Common myeloid progenitor, CD34-positive (primary cell): ENCODE results near the gene FBXO47.
A peak's percentile ranks its signal among the peaks of the same experiment; 100 is the strongest.

Experiments used
- CTCF ChIA-PET: fragments of 350-600 bp; sonication (Branson Sonifier 250); formaldehyde crosslinking; loops from one replicate; lab custom pipeline; 2021; ENCODE audit warnings: antibody characterized with exemption; lab: Charles Lee
- POLR2A ChIA-PET: fragments of 350-600 bp; sonication (Branson Sonifier 250); formaldehyde crosslinking; loops from one replicate; lab custom pipeline; 2021; ENCODE audit warnings: antibody characterized with exemption; lab: Charles Lee
- DNase-seq, 3 donors: peaks; one replicate each; pipeline versions ENCODE4 v3.0.0 to v3.0.0-alpha.2; 2013
- H3K27ac ChIP-seq, 2 experiments: 1 replicate in 1 of 2; 2 replicates in 1 of 2; pipeline ENCODE4 v1.7.0; 2013; ENCODE audit warnings: inconsistent platforms in 2 of 2, low read length in 2 of 2, mild to moderate bottlenecking in 2 of 2, low read depth in 1 of 2, moderate library complexity in 1 of 2; ENCODE audit not compliant: severe bottlenecking in 2 of 2, insufficient read depth in 1 of 2, poor library complexity in 1 of 2
- H3K27me3 ChIP-seq, 5 experiments: replicated peaks in 2 of 5; 1 replicate in 3 of 5; 2 replicates in 2 of 5; pipeline versions ENCODE4 v1.6.1 to v1.7.0; 2013; ENCODE audit warnings: low read length in 4 of 5, mild to moderate bottlenecking in 2 of 5, moderate library complexity in 2 of 5, inconsistent platforms in 1 of 5; ENCODE audit not compliant: insufficient read depth in 5 of 5, control insufficient read depth in 4 of 5
- H3K36me3 ChIP-seq, 4 experiments: 1 replicate in 2 of 4; 2 replicates in 2 of 4; pipeline versions ENCODE4 v1.6.1 to v1.7.0; 2013; ENCODE audit warnings: low read length in 3 of 4, control low read depth in 1 of 4, mild to moderate bottlenecking in 1 of 4; ENCODE audit not compliant: control insufficient read depth in 4 of 4, insufficient read depth in 4 of 4
- H3K4me1 ChIP-seq, 4 experiments: 1 replicate in 3 of 4; 2 replicates in 1 of 4; pipeline versions ENCODE4 v1.6.1 to v1.7.1; 2013; ENCODE audit warnings: low read length in 3 of 4, mild to moderate bottlenecking in 3 of 4, control low read depth in 1 of 4, inconsistent platforms in 1 of 4, moderate library complexity in 1 of 4; ENCODE audit not compliant: control insufficient read depth in 4 of 4, insufficient read depth in 4 of 4; ENCODE audit errors: control extremely low read depth in 1 of 4
- H3K4me3 ChIP-seq, 7 experiments: 1 replicate in 4 of 7; 2 replicates in 3 of 7; pipeline versions ENCODE4 v1.5.1 to v1.7.0; 2013; ENCODE audit warnings: mild to moderate bottlenecking in 7 of 7, low read length in 6 of 7, moderate library complexity in 6 of 7, inconsistent platforms in 2 of 7, low read depth in 2 of 7, control low read depth in 1 of 7; ENCODE audit not compliant: insufficient read depth in 4 of 7, control insufficient read depth in 1 of 7; ENCODE audit errors: extremely low read depth in 1 of 7
- H3K9me3 ChIP-seq, 5 experiments: 1 replicate in 4 of 5; 2 replicates in 1 of 5; pipeline versions ENCODE4 v1.6.1 to v1.7.1; 2013; ENCODE audit warnings: low read length in 4 of 5, mild to moderate bottlenecking in 2 of 5, inconsistent platforms in 1 of 5, low read depth in 1 of 5, moderate library complexity in 1 of 5; ENCODE audit not compliant: control insufficient read depth in 4 of 5, insufficient read depth in 2 of 5; ENCODE audit errors: control extremely low read depth in 1 of 5
- WGBS: methylation state at CpG from one replicate; pipeline ENCODE4 v1.1.5; 2013; ENCODE audit not compliant: insufficient coverage; 5-methylcytosine and 5-hydroxymethylcytosine counted together

FBXO47 gene

GRCh38 chr17:38898291-38898679, 68.9 kb downstream of the FBXO47 start:
- Histone ChIP-seq H3K9me3 (no peaks in the 10 kb centered on the region), H3K4me3 (peak overlapping the region in 4 of 7 experiments; percentile 32 to 48 (median 42)), H3K4me1 (peaks cover 13 to 75% (median 53%) of the 10 kb centered on the region in 4 experiments), H3K27me3 (no peaks in the 10 kb centered on the region), H3K36me3 (peaks cover 2 to 39% (median 26%) of the 10 kb centered on the region in 4 experiments), H3K27ac (peak overlapping the region; percentile 54 to 76)
- peak in 1 of 3 donors; percentile 15 for DNase-seq
- WGBS: 21% methylated on average over 8 of the region's 9 CpGs
- ChIA-PET POLR2A (interaction anchor here (1.0 to 2.4 kb wide), 3 partner anchors 9 to 29 kb away, joined by 3 to 12 read pairs (median 4); partner anchors contain the start of gene LASP1), CTCF (interaction anchor here (0.9 to 2.0 kb wide), 8 partner anchors 9 to 29 kb away, joined by 3 to 9 read pairs (median 4); partner anchors contain the start of gene LASP1)

GRCh38 chr17:38897671-38898290, 69.4 kb downstream of the FBXO47 start:
- DNase-seq: no peak
- peaks cover 13 to 80% (median 58%) of the 10 kb centered on the region in 4 experiments for H3K4me1 ChIP-seq
- H3K27me3 ChIP-seq: no peaks in the 10 kb centered on the region
- ChIA-PET POLR2A (interaction anchor here (1.0 to 2.4 kb wide), 2 partner anchors 9 to 28 kb away, joined by 3 to 12 read pairs; partner anchors contain the start of gene LASP1), CTCF (interaction anchor here (0.7 to 2.0 kb wide), 10 partner anchors 9 to 28 kb away, joined by 3 to 9 read pairs (median 4); partner anchors contain the start of gene LASP1)
- H3K9me3 ChIP-seq: no peaks in the 10 kb centered on the region
- peaks cover 2 to 38% (median 21%) of the 10 kb centered on the region in 4 experiments for H3K36me3 ChIP-seq
- H3K27ac ChIP-seq: peak overlapping the region; percentile 54 to 76
- peak overlapping the region in 4 of 7 experiments; percentile 1 to 45 (median 26) for H3K4me3 ChIP-seq
- WGBS: 91% methylated on average over 9 of the region's 12 CpGs

GRCh38 chr17:38897176-38897575, 70.0 kb downstream of the FBXO47 start:
- DNase-seq: no peak

GRCh38 chr17:38896346-38896954, 70.8 kb downstream of the FBXO47 start:
- 91% methylated on average over 11 of the region's 13 CpGs for WGBS
- H3K9me3 ChIP-seq: no peaks in the 10 kb centered on the region
- POLR2A ChIA-PET: no interaction called here
- no peak overlapping the region for H3K4me3 ChIP-seq
- H3K36me3 ChIP-seq: peaks cover 5 to 50% (median 30%) of the 10 kb centered on the region in 4 experiments
- CTCF ChIA-PET: interaction anchor here (2.0 kb wide), 1 partner anchor 10 kb away, joined by 9 read pairs; no protein-coding TSS in a partner anchor
- no peak for DNase-seq
- H3K4me1 ChIP-seq: peaks cover 13 to 91% (median 64%) of the 10 kb centered on the region in 4 experiments
- H3K27ac ChIP-seq: no peak overlapping the region
- H3K27me3 ChIP-seq: no peaks in the 10 kb centered on the region

More at GRCh38 chr17:38897176-38897575, 70.0 kb downstream of the FBXO47 start:
- no peaks in the 10 kb centered on the region for H3K9me3 ChIP-seq
- peak overlapping the region in 1 of 2 experiments; percentile 76 for H3K27ac ChIP-seq
- no peaks in the 10 kb centered on the region for H3K27me3 ChIP-seq
- peaks cover 13 to 86% (median 63%) of the 10 kb centered on the region in 4 experiments for H3K4me1 ChIP-seq
- ChIA-PET POLR2A (interaction anchor here (2.4 kb wide), 1 partner anchor 28 kb away, joined by 12 read pairs; the partner anchor contains the start of gene LASP1), CTCF (interaction anchor here (0.7 to 2.0 kb wide), 7 partner anchors 10 to 28 kb away, joined by 3 to 9 read pairs (median 4); partner anchors contain the start of gene LASP1)
- H3K4me3 ChIP-seq: no peak overlapping the region
- WGBS: 99% methylated on average over 6 of the region's 6 CpGs
- H3K36me3 ChIP-seq: peaks cover 2 to 43% (median 25%) of the 10 kb centered on the region in 4 experiments

GRCh38 chr17:38894276-38894675, 72.9 kb downstream of the FBXO47 start:
- Histone ChIP-seq H3K27me3 (no peaks in the 10 kb centered on the region), H3K4me1 (peaks cover 6 to 83% (median 49%) of the 10 kb centered on the region in 4 experiments), H3K9me3 (no peaks in the 10 kb centered on the region), H3K4me3 (no peak overlapping the region), H3K27ac (no peak overlapping the region), H3K36me3 (peaks cover 7 to 57% (median 36%) of the 10 kb centered on the region in 4 experiments)
- WGBS: 97% methylated on average over 7 of the region's 7 CpGs
- POLR2A ChIA-PET: interaction anchor here (0.6 kb wide), 1 partner anchor 1409 kb away, joined by 4 read pairs; no protein-coding TSS in a partner anchor
- no peak for DNase-seq
- CTCF ChIA-PET: interaction anchor here (0.6 to 3.9 kb wide), 6 partner anchors 8 to 36 kb away, joined by 3 to 15 read pairs (median 6); no protein-coding TSS in a partner anchor

- Histone ChIP-seq H3K27me3 (no peaks in the 10 kb centered on the region), H3K36me3 (peaks cover 10 to 60% (median 38%) of the 10 kb centered on the region in 4 experiments), H3K27ac (peak overlapping the region in 1 of 2 experiments; percentile 36), H3K9me3 (no peaks in the 10 kb centered on the region), H3K4me1 (peaks cover 6 to 76% (median 42%) of the 10 kb centered on the region in 4 experiments), H3K4me3 (peak overlapping the region in 1 of 7 experiments; percentile 27)
- CTCF ChIA-PET: interaction anchor here (0.9 to 3.9 kb wide), 6 partner anchors 9 to 32 kb away, joined by 3 to 15 read pairs (median 6); partner anchors contain the start of gene LASP1NB
- POLR2A ChIA-PET: interaction anchor here (0.6 to 1.3 kb wide), 2 partner anchors 24 to 1408 kb away, joined by 4 read pairs; partner anchors contain the start of gene LASP1
- 0% methylated on average over 5 of the region's 6 CpGs for WGBS
- DNase-seq: peak in 2 of 3 donors; percentile 35 to 41
Measured at GRCh38 chr17:38893607-38894006, 73.6 kb downstream of the FBXO47 start.
